Stimulated activated CD4-positive, alpha-beta T cell treated with anti-CD3 and anti-CD28 coated beads, Interleukin-15, amount 100 ng/mL, for 24 hours (primary cell): ENCODE measurements around the gene ENTPD1.
"Not testable (repeated sequence)": the region's sequence is repeated elsewhere in the genome, so short reads cannot be mapped to it uniquely, and the experiment has no call there.

Experiments
- DNase-seq: peaks from one replicate; pipeline ENCODE4 v3.0.0-alpha.2; 2020

The ENTPD1 gene, protein sequence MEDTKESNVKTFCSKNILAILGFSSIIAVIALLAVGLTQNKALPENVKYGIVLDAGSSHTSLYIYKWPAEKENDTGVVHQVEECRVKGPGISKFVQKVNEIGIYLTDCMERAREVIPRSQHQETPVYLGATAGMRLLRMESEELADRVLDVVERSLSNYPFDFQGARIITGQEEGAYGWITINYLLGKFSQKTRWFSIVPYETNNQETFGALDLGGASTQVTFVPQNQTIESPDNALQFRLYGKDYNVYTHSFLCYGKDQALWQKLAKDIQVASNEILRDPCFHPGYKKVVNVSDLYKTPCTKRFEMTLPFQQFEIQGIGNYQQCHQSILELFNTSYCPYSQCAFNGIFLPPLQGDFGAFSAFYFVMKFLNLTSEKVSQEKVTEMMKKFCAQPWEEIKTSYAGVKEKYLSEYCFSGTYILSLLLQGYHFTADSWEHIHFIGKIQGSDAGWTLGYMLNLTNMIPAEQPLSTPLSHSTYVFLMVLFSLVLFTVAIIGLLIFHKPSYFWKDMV

DNA sequence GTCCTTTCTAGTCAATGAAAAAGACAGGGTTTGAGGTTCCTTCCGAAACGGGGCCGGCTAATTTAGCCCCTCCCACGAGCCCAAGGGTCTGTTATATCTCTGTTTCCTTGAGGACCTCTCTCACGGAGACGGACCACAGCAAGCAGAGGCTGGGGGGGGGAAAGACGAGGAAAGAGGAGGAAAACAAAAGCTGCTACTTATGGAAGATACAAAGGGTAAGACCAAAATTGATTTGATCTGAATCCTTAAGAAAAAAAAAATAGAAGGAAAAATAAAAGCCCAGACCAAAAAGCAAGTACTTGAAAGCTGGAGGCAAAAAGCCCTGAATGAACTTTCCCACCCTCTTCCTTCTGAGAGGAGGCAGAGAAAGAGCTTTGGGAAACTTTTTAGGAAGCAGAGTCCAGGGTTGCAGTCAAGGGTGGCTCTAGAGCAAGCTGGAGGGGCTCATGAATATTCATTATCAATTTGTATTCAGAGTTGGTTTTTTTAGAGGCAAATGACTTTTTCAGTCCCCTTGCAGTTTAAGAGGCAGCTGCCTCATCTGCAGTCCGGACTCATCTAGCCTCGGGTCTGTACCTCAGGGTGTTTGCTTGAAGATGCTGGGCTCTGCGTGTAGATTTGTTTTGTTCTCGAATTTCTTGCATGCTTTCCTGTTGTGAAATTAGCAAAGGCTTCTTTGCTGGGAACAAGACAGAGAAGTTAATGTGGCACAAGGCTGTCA lies at the start of gene ENTPD1:
Gene ENTPD1 (plus strand): TSS at position 123 of the 721 bp plus-strand sequence. CDS start 77 bp downstream, at position 200.
- DNase-seq = no peak

DNA sequence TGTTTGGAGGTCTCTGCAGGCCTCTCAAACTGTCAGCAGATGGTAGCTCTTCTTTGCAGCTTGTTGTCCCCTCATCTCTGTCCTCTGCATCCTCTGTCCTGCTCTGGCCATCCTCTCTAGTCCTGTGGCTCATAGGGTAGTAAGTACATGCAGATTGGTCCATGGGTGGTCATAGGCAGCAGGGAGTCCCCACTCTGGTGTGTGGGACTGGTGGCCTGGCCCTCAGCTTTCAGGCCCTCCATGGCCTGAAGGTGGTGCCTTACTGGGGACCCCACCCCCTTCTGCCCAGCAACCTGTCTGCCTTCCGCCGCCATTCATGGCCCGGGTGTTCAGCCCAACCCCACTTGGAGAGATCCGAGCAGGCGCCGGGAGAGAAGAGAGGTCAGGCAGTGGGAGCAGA lies 49.4 kb upstream of the ENTPD1 start:
- no peak for DNase-seq

DNA sequence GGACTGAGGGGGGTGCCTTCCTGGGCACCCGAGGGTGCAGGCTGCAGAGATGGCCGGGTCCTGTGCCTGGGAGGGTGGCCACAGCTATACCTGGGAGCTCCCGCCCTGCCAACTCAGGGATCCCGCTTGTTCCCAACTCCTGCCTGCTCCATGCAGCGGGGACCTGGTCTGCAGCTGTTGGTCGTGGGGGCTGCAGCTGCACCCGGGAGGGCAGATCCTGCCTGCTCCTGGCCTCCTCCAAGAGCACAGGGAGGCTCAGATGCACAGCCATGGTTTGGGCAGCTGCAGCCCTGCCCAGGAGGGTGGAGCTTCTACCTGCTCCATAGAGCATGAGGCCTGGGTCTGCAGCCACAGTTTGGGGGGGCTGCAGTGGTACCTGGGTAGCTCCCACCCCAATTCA lies 49.0 kb upstream of the ENTPD1 start:
- DNase-seq = no peak

DNA sequence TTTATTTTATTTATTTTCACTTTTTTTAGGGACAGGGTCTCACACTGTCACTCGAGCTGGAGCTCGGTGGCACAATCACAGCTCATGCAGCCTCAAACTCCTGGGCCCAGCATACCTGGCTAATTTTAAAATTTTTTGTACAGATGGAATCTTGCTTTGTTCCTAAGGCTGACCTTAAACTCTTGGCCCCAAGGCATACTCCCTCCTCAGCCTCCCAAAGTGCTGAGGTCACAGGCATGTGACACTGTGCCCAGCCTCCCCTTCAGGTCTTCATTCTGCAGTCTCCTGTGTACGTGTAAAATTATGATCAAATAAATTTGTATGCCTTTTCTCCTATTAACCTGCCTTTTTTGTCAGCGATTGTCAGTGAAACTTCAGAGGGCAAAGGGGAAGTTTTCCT lies 44.5 kb upstream of the ENTPD1 start:
- DNase-seq = no peak

DNA sequence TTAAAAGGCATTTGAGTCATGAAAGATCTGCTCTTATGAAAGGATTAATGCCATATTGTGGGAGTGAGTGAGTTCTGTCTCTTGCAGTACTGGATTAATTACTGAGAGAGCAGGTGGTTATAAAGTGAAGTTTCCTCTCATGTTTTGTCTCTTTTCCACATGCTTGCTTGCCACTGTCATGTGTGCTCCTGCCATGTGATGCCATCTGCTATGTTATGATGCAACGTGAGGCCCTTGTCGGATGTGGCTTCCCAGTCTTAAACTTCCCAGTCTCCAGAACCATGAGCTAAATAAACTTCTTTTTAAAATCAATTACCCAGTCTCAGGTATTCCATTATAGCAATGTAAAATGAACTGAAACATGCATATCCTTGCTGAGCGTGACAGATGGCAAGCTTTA lies 39.5 kb upstream of the ENTPD1 start:
- no peak for DNase-seq

DNA sequence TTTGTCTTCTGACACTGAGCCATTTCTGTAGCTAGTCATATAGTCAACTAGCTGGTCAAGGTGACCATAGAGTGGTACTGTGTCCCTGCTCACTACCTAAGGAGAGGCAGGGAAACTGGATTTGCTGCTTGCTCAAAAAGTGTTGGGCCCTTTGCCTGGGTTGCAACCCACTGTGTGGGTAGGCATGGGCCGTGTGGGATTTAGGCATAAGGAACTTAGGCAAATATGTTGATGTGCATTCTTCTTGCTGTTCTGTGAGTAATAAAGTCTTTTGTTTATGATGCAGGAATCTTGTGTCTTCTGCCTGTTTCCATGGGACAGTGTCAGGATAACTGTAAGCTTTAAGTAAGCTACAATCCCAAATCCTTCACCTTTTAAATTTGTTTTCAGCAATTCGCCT lies 39.1 kb upstream of the ENTPD1 start:
- no peak for DNase-seq

DNA sequence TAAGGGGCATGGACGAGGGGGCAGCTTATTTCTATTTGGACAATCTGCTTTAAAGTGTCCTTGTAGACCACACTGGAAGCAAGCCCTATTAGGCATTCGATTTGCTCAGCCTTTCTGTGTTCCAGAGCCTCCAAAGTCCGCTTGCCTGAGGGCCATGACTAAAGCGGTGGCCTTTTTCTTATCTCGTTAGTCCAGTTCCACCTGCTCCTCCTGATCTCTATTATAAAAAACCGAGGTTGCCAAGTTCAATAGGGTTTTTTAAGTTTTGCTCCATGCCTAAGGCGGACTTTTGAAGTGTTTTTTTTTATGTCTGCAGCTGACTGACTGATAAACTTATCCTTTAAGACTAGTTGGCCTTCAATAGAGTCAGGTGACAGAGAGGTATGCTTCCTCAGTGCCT lies 35.2 kb upstream of the ENTPD1 start:
- DNase-seq = not testable (repeated sequence)

DNA sequence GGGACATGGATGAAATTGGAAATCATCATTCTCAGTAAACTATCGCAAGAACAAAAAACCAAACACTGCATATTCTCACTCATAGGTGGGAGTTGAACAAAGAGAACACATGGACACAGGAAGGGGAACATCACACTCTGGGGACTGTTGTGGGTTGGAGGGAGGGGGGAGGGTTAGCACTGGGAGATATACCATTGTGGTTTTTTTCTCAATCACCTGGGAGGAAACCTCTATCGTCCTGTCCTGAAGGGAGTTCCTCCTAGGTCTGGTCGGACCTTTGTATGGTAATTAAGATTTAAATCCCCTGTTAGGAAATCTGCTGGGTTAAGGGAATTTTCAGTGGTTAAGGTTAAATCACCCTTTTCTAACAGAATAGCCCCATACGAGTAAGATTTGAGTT lies 33.5 kb upstream of the ENTPD1 start:
- DNase-seq = not testable (repeated sequence)

DNA sequence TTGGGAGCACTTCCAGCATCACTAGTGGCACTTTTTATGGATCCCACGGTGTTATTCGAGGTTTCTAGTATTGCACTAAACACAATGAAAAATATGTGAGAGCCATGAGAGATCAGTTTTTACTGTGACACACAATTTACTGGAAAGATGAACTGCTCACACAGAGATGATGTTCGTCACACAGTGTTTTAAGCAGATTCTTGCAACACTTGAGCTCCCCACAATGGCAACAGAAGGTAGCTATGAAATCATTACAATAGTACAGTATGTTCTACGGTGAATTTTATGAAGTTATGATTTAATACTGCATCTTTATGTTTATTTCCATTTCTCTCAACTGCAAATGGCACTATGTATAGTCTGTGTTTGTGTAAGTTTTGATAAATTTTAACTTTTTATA lies 27.4 kb upstream of the ENTPD1 start:
- DNase-seq = no peak

DNA sequence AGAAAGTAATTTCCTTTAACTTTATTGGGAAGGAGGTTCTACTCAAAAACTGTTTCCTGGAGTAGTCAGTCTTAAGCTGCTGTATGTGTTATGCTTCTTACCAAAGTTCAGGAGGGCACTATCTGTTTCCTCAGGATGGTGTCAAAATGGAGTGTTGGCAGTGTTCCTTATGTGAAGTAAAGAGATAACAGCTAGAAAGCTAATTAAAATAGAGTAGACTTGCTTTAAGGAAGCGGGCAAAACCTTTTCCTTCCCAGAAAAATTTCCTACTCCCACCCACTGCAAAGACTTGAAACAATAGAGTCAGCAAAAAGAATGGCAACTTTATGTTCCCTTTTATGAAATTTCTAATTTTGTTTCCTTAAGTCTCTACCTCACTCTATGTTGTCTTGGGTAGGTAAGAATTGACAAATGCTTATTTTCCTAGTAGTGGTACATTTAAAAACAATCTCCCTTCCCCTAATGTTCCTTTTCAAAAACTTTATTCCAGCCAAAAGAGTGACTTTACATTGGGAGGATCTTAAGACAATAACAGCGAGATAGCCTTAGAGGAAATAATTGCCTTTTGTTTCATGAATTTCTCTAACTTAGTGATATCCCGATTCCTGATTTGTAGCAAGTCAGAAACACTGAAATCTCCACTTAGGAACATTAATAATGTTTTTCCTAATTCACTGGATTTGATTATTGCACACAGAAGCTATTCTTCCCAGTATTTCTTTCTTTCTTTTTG lies 26.5 kb upstream of the ENTPD1 start:
- DNase-seq = no peak

DNA sequence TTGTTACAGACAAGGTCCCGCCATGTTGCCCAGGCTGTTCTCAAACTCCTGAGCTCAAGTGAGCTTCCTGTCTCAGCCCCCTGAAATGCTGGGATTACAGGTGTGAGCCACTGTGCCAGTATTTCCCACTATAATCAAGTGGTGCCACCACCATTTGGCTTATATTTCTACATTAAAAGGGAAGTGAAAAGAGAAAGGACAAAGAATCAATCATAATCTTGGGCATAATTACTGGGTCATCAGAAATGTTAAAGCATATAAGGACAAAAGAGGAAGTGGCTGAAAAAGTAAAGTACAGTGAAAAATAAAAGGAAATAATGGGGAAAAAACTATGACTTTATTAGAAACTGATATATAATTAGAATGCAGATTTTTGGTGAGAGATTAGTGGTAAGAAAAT lies 25.7 kb upstream of the ENTPD1 start:
- no peak for DNase-seq

DNA sequence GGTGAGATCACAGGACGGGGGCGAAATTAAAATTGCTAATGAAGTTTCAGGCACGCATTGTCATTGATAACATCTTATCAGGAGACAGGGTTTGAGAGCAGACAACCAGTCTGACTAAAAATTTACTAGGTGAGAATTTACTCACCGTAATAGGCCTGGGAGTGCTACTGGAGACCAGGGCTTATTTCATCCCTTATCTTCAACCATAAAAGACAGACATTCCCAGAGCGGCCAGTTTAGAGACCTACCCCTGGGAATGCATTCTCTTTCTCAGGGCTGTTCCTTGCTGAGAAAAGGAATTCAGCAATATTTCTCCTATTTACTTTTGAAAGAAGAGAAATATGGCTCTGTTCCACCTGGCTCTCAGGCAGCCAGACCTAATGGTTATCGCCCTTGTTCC lies 23.1 kb upstream of the ENTPD1 start:
- not testable (repeated sequence) for DNase-seq

DNA sequence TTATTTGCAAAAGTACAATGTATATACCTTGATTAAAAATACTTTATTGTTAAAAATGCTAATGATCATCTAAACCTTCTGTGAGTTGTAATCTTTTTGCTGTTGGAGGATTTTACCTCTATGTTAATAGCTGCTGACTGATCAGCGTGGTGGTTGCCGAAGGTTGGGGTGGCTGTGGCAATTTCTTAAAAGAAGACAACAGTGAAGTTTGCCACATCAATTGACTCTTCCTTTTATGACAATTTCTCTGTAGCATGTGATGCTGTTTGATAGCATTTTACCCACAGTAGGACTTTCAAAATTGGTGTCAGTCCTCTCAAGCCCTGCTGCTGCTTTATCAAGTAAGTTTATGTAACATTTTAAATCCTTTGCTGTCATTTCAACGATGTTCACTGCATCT lies 16.9 kb upstream of the ENTPD1 start:
- DNase-seq = no peak

DNA sequence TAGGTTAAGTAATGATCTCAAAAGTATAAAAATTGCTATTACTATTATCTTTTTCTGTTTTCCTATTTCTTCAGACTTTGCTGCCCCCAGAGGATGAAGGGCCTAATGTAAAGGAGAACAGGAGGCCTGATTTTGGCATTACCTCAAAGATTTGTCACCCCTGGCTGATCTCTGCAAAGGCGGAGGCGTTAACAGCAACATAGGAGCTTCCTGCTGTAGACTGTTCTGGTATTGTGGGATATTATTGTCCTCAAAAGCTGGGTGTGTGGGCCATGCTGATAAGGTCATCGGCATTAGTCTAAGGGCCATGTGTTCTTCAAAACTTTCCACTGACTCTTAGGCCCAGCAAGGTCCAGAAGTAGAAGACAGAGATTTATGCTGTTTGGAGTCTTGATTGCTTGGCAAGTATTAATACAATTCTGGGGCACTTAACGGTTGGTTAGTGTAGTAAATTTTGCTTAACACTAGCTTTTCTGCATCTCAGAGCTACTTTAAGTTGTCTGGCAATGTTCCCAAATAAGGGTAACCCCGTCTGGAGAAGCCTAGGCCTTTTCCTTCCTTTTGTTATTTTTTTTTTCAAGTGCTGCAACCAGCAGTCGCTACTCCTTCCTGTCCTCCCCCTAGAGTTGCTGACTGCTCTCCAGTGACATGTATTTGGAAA lies 14.0 kb upstream of the ENTPD1 start:
- no peak for DNase-seq

DNA sequence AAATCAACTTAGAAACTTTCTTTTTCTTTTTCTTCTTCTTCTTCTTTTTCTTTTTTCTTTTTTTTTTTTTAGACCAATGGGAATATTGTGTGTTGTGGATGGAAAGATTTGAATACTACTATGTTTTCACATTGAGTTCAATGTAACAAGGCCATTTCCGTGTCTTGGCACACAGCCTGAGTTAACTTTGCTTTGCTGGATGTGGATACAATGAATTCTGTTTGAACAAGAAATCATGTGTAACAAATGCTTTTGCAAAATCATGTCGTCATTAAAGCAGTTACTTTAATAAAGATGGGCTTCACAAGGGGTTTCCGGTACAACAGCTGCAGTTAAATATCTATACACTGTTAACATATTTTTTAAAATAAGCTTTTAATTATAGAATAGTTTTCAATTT lies 13.5 kb upstream of the ENTPD1 start:
- DNase-seq = no peak

DNA sequence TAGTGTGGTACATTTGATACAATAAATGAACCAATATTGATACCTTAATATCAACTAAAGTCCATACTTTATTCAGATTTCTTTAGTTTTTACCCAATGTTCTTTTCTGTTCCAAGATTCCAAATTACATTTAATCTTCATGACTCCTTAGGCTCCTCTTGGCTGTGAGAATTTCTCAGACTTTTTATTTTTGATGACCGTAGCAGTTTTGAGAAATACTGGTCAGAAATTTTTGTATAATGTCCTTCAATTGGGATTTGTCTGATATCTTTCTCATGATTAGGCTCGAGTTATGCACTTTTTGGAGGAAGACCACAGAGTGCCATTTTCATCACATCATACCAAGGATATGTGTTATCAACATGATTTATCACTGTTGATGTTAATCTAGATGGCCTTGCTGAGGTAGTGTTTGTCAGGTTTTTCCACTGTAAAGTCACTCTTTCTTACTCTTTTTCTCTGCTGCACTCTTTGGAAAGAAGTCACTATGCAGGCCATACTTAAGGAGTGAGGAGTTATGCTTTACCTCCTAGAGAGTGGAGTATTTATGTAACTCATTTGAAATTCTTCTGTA lies 12.9 kb upstream of the ENTPD1 start:
- no peak for DNase-seq

DNA sequence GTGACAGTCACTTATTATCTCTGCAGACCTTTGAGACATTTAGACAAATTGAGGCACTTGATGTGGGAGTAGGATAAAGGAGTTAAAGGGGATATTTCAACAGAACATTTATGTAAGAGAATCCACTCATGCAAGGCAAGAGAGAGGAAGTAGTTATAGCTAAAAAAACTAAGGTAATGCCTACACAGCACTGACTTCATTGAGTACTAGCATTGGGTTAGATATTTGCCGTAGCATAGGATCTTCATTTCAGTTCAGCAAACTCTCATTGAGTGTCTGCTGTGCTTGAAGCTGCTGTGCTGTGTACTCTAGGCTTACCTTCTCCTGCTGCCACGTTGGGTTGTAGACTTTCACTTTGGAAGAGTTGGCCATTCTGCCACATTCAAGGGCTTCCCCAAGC lies 10.5 kb upstream of the ENTPD1 start:
- DNase-seq = no peak

DNA sequence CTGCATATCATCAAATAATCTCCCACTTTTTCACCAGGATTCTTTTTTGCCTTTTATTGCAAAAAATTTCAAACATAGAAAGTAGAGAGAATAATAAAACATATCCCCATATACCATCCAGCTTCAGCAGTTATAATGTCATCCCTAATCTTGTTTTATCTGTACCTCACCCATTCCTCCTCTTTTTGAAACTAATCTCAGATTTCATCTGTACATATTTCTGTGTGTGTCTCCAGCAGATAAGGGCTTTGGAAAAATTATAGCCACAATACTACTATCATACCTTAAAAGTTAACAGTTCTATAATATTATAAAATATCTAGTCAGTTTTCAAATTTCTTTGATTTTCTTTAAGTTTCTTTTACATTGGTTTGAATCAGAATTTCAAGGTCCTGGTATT lies 7.6 kb upstream of the ENTPD1 start:
- no peak for DNase-seq

DNA sequence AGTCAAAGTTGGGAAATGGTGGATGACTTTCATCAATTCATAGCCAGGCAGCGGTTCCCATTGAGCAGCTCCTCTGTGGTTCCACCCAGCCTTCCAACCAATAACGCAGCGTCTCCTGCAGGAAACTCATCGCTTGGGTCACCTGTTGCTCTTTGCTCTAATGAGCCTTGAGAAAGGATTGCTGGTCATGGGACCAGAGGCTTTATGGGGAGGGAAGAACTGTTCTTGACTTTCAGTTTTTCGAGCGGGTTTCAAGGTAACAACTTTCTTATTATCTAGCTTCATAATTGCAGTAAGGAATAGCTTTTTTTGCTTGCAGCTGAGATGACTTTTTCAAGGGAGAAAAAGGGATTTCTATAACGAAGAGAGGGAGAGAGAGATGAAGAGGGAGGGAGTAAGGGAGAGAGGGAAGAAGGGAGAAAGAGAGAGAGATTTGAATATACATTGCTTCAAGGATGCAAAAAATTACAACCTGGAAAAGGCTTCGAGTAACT lies 405 bp upstream of the ENTPD1 start:
- DNase-seq = no peak

DNA sequence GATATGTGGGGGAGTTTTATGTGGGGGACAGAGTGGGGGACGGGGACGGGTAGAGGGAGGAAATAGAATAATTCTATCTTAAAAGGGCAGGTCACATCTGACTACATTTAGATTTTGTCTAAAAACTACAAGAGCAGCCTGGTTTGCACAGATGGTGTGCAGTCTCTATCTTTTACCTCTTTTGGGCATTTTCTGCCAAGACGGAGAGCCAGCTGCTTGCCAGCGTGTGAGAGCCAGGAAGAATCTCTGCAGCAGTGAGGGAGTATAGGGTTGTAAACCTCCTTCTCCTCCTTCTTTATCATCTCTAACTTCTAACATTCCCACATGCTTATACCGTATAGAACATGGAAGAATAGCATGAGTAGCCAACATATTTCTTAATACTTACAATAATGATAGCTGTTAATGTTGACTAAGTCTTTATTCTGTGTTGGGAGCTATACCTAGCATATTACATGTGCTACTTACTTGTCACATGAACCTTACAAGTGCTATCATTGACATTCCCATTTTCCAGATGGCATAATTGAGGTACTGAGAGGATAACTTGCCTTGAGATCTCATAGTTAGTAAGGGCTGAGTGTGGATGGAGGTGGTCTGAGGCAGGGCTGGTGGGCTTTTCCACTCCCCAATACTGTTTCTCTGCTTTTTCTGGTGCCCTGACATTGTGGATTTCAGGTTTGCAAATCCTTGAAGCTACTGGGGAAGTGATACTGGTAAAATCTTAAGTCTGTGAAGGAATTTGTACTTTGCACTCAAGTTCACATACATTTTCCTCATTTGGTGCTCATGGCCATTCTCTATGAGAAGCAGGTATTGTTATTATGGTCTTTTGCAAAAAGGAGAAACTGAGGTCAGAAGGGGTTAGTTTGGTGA lies 1.1 kb downstream of the ENTPD1 start:
- no peak for DNase-seq

DNA sequence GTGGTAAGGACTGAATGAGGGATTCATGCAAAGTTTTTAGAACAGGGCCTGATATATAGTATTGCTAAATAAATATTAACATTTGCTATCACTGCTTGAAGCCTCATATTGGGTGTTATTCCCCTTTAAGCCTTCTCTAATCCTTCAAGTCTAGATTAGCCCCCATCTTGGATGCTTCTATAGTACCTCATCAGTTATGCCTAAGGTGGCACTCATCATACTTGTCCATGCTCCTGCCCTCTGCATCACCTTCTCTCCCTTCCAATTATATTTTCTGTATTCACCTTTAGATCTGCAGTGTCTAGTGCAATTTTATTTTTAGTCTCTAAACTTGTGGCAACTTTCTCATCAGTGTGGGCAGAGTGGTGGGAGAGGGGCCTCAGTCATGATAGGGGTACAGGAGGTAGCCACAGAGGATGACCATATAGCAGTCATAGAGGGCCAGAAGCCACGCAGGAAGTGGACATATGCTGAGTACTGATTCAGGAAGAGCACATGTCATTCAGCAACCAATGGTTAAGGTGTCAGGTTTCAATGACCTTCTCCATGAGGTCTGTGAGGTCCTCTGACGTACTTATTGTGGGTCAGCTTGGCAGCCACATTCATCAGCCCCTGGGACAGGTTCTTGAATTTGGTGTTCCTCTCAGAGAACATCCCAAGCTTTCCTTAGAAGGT lies 2.5 kb downstream of the ENTPD1 start:
- DNase-seq = no peak
